Measurements from ENCODE around the gene INF2. TPM values are rescaled to one million over a fixed set of nuclear protein-coding genes. Genes with fewer than 3 reads are reported as not detected.

The INF2 gene
- total RNA-seq, 1 experiment from 2014 or later: 21.6 TPM

- in situ Hi-C loops (cut with HindIII; ENCODE audit: low pct_unique_long_range_greater_than_20kb, low sequenced_read_pairs): no loop called here
- DNase-seq (ENCODE audit: low read depth): peak; percentile 41
These were observed 19.3 kb downstream of the INF2 start for GRCh38 chr14:104708606-104709268.

GRCh38 chr14:104709387-104710039, 20.1 kb downstream of the INF2 start:
- DNase-seq (ENCODE audit: low read depth): no peak
- in situ Hi-C loops (cut with HindIII; ENCODE audit: low pct_unique_long_range_greater_than_20kb, low sequenced_read_pairs): no loop called here

- no peak for DNase-seq (ENCODE audit: low read depth)
- in situ Hi-C loops (cut with HindIII; ENCODE audit: low pct_unique_long_range_greater_than_20kb, low sequenced_read_pairs): no loop called here
These were observed 20.8 kb downstream of the INF2 start for GRCh38 chr14:104710071-104710735.

DNA sequence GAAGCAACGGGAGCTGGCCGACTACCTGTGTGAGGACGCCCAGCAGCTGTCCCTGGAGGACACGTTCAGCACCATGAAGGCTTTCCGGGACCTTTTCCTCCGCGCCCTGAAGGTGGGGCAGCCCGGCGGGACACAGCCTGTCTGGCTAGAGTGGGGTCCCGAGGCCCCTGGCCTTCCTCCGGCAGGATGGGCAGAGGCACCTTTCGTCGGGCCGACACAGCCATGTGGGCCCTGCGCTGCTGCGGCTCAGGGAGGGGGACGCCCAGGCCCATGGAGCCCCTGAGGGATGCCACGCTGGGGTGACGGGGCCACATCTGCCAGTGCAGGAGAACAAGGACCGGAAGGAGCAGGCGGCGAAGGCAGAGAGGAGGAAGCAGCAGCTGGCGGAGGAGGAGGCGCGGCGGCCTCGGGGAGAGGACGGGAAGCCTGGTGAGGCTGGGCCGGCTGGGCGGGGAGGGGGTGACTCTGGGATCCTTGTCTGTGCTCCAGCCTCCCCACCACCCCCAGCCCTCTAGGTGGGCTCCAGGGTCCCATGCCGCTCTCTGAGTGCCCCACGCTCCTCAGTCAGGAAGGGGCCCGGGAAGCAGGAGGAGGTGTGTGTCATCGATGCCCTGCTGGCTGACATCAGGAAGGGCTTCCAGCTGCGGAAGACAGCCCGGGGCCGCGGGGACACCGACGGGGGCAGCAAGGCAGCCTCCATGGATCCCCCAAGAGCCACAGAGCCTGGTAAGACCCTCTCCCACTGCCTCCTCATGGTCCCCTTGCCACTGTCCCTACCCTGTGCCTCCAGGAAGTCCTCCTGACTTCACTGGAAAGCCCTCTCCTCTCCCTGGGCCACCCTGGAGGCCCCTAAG, 23.7 kb downstream of the INF2 start:
- no peak for DNase-seq (ENCODE audit: low read depth)
- in situ Hi-C loops (cut with HindIII; ENCODE audit: low pct_unique_long_range_greater_than_20kb, low sequenced_read_pairs): no loop called here

DNA sequence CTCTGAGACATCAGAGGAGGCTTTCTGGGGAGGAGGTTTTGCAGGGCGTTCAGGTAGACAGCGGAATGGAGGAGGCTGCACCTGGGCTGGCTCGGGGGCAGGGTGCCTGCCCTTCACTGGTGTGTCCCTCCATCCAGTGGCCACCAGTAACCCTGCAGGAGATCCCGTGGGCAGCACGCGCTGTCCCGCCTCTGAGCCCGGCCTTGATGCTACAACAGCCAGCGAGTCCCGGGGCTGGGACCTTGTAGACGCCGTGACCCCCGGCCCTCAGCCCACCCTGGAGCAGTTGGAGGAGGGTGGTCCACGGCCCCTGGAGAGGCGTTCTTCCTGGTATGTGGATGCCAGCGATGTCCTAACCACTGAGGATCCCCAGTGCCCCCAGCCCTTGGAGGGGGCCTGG, 24.6 kb downstream of the INF2 start:
- no peak for DNase-seq (ENCODE audit: low read depth)
- in situ Hi-C loops (cut with HindIII; ENCODE audit: low pct_unique_long_range_greater_than_20kb, low sequenced_read_pairs): no loop called here

GRCh38 chr14:104714681-104715080, 25.3 kb downstream of the INF2 start:
- in situ Hi-C loops (cut with HindIII; ENCODE audit: low pct_unique_long_range_greater_than_20kb, low sequenced_read_pairs): no loop called here
- DNase-seq (ENCODE audit: low read depth): no peak

GRCh38 chr14:104715416-104715815, 26.0 kb downstream of the INF2 start:
- no peak for DNase-seq (ENCODE audit: low read depth)
- in situ Hi-C loops (cut with HindIII; ENCODE audit: low pct_unique_long_range_greater_than_20kb, low sequenced_read_pairs): no loop called here

GRCh38 chr14:104715871-104716270, 26.5 kb downstream of the INF2 start:
- in situ Hi-C loops (cut with HindIII; ENCODE audit: low pct_unique_long_range_greater_than_20kb, low sequenced_read_pairs): no loop called here
- DNase-seq (ENCODE audit: low read depth): no peak

DNA sequence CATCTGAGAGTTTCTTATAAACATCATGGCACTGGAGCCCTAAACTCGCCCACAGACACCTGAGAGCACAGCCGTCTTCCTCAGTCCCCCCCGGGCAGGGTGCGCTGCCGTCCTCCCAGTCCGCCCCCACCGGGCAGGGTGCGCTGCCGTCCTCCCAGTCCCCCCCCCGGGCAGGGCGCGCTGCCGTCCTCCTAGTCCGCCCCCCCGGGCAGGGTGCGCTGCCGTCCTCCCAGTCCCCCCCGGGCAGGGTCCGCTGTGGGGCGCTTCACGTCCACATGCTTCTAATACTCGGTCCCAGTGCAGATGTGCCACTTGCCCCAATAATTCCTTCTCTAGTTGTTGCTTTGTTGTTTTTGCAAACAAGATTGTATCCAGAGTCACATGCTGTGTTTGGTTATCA, 27.7 kb downstream of the INF2 start:
- in situ Hi-C loops (cut with HindIII; ENCODE audit: low pct_unique_long_range_greater_than_20kb, low sequenced_read_pairs): no loop called here
- DNase-seq (ENCODE audit: low read depth): no peak

DNA sequence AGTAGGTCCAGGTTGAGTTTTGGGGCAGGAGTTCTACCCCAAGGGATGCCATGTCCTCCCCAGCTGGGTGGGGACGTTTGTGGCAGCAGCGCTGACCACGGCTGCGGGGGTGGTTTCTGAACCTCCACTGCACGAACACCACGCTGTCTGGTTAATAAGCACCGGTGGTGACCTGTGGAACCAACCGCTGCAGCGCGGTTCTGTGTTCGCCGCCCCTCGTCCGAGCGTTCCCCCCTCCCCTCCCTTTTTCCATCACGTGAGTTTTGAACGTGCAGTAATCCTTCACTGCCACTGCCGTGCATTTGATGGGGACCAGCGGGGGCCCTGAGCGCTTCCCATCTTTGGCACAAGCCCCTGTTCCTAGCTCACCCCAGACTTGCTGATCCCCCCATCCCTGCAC, 28.2 kb downstream of the INF2 start:
- no peak for DNase-seq (ENCODE audit: low read depth)
- in situ Hi-C loops (cut with HindIII; ENCODE audit: low pct_unique_long_range_greater_than_20kb, low sequenced_read_pairs): no loop called here

GRCh38 chr14:104718147-104718546, 28.7 kb downstream of the INF2 start:
- in situ Hi-C loops (cut with HindIII; ENCODE audit: low pct_unique_long_range_greater_than_20kb, low sequenced_read_pairs): no loop called here
- DNase-seq (ENCODE audit: low read depth): no peak

- in situ Hi-C loops (cut with HindIII; ENCODE audit: low pct_unique_long_range_greater_than_20kb, low sequenced_read_pairs): no loop called here
- DNase-seq (ENCODE audit: low read depth): no peak
These were observed 29.5 kb downstream of the INF2 start for GRCh38 chr14:104718871-104719270.

DNA sequence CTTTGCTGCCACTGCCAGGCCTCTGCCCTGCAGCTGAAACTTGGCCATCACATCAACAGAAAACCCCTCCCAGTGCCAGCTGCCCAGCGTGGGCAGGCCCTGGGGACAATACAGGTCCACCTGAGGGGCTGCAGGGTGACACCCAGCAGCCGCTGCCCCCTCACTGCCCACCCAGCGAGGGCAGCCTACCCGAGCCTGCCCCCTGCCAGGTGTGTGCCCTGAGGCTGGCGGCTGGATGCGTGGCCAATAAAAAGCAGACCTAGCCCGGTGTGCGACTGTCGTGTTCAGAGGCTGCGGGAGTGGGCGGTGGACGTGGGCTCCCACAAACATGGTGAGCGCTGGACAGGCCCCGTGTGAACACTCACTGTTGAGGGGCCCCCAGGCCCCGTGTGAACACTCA, 29.9 kb downstream of the INF2 start:
- DNase-seq (ENCODE audit: low read depth): no peak
- in situ Hi-C loops (cut with HindIII; ENCODE audit: low pct_unique_long_range_greater_than_20kb, low sequenced_read_pairs): no loop called here

GRCh38 chr14:104721505-104722431, 32.4 kb downstream of the INF2 start:
- DNase-seq (ENCODE audit: low read depth): no peak
- in situ Hi-C loops (cut with HindIII; ENCODE audit: low pct_unique_long_range_greater_than_20kb, low sequenced_read_pairs): no loop called here

GRCh38 chr14:104722938-104723650, 33.7 kb downstream of the INF2 start:
- DNase-seq (ENCODE audit: low read depth): no peak
- in situ Hi-C loops (cut with HindIII; ENCODE audit: low pct_unique_long_range_greater_than_20kb, low sequenced_read_pairs): no loop called here

- DNase-seq (ENCODE audit: low read depth): peak; percentile 40
- in situ Hi-C loops (cut with HindIII; ENCODE audit: low pct_unique_long_range_greater_than_20kb, low sequenced_read_pairs): no loop called here
These were observed 34.4 kb downstream of the INF2 start, which contains the start of gene ADSS1 for GRCh38 chr14:104723651-104724406. ADSS1 (plus strand) TSS chr14:104724229; CDS start chr14:104724271, 42 bp downstream.
